ENCODE results near the gene OGT. TPM values are rescaled to one million over a fixed set of nuclear protein-coding genes. Genes with fewer than 3 reads are reported as not detected.
"Not testable (repeated sequence)": the region's sequence is repeated elsewhere in the genome, so short reads cannot be mapped to it uniquely, and the experiment has no call there.

Gene OGT
- total RNA-seq, 2 donors from 2014 or later: 64.7 to 68.8 TPM

GRCh38 chrX:71534773-71535544 is 2.1 kb downstream of the OGT start:
- intact Hi-C loops (cut with DNase I): no loop called here
- ATAC-seq (no peak), DNase-seq (no peak)

GRCh38 chrX:71536285-71536684 is 3.4 kb downstream of the OGT start:
- ATAC-seq (no peak), DNase-seq (no peak)
- intact Hi-C loops (cut with DNase I): no loop called here

- no peak for ATAC-seq
- no peak for DNase-seq
- intact Hi-C loops (cut with DNase I): no loop called here
These were observed 4.8 kb downstream of the OGT start for GRCh38 chrX:71537743-71538142.

- intact Hi-C loops (cut with DNase I): no loop called here
- no peak for DNase-seq
- no peak for ATAC-seq
These were observed 7.9 kb downstream of the OGT start for GRCh38 chrX:71540801-71541200.

GRCh38 chrX:71541210-71542022 is 8.5 kb downstream of the OGT start:
- intact Hi-C loops (cut with DNase I): no loop called here
- ATAC-seq (no peak), DNase-seq (no peak)

GRCh38 chrX:71542411-71542810 is 9.5 kb downstream of the OGT start:
- ATAC-seq (no peak), DNase-seq (no peak)
- intact Hi-C loops (cut with DNase I): no loop called here

GRCh38 chrX:71542825-71543224 is 9.9 kb downstream of the OGT start:
- ATAC-seq (peak in 1 of 2 donors; percentile 29), DNase-seq (no peak)
- intact Hi-C loops (cut with DNase I): no loop called here

GRCh38 chrX:71543316-71543715 is 10.4 kb downstream of the OGT start:
- DNase-seq (no peak), ATAC-seq (peak; percentile 55 to 90)
- intact Hi-C loops (cut with DNase I): no loop called here

- intact Hi-C loops (cut with DNase I): no loop called here
- no peak for ATAC-seq
- no peak for DNase-seq
These were observed 12.5 kb downstream of the OGT start for GRCh38 chrX:71545364-71545763.

GRCh38 chrX:71546879-71547278 is 14.0 kb downstream of the OGT start:
- DNase-seq (no peak), ATAC-seq (no peak)
- intact Hi-C loops (cut with DNase I): no loop called here

- intact Hi-C loops (cut with DNase I): no loop called here
- DNase-seq (no peak), ATAC-seq (no peak)
These were observed 14.4 kb downstream of the OGT start for GRCh38 chrX:71547339-71547738.

GRCh38 chrX:71549986-71550385 is 17.1 kb downstream of the OGT start:
- DNase-seq: no peak
- intact Hi-C loops (cut with DNase I): no loop called here
- no peak for ATAC-seq

- ATAC-seq: no peak
These were observed 17.7 kb downstream of the OGT start for GRCh38 chrX:71550578-71550977.

GRCh38 chrX:71556036-71556435 is 23.1 kb downstream of the OGT start:
- DNase-seq (no peak), ATAC-seq (no peak)
- intact Hi-C loops (cut with DNase I): no loop called here

More at GRCh38 chrX:71550578-71550977, 17.7 kb downstream of the OGT start:
- DNase-seq: no peak
- intact Hi-C loops (cut with DNase I): no loop called here

GRCh38 chrX:71558920-71559319 is 26.0 kb downstream of the OGT start:
- intact Hi-C loops (cut with DNase I): no loop called here
- DNase-seq (no peak), ATAC-seq (no peak)

- not testable (repeated sequence) for DNase-seq, ATAC-seq
- intact Hi-C loops (cut with DNase I): loop anchor here in 1 of 2 donors (10.0 kb wide), 1 partner anchor 185 kb away; no protein-coding TSS in a partner anchor
These were observed 26.9 kb downstream of the OGT start for GRCh38 chrX:71559773-71560172.

- no peak for ATAC-seq
- intact Hi-C loops (cut with DNase I): loop anchor here in 1 of 2 donors (10.0 kb wide), 1 partner anchor 189 kb away; no protein-coding TSS in a partner anchor
- no peak for DNase-seq
These were observed 31.0 kb downstream of the OGT start for GRCh38 chrX:71563921-71564320.

GRCh38 chrX:71565474-71566041 is 32.7 kb downstream of the OGT start:
- intact Hi-C loops (cut with DNase I): loop anchor here in 1 of 2 donors (10.0 kb wide), 1 partner anchor 191 kb away; no protein-coding TSS in a partner anchor
- no peak for ATAC-seq
- DNase-seq: no peak

GRCh38 chrX:71571390-71571789 is 38.5 kb downstream of the OGT start:
- DNase-seq; ATAC-seq; intact Hi-C loops (cut with DNase I): not testable (repeated sequence)

GRCh38 chrX:71573590-71573989 is 40.7 kb downstream of the OGT start:
- no peak for ATAC-seq
- intact Hi-C loops (cut with DNase I): no loop called here

More at GRCh38 chrX:71573590-71573989, 40.7 kb downstream of the OGT start:
- no peak for DNase-seq

All from left cardiac atrium (tissue), 4 donors.